CD14-positive monocyte (primary cell): ENCODE measurements around the gene PLXDC2. TPM values are rescaled to one million over a fixed set of nuclear protein-coding genes. Genes with fewer than 3 reads are reported as not detected.
A peak's percentile ranks its signal among the peaks of the same experiment; 100 is the strongest.

ENCODE experiments used
- DNase-seq, 3 donors: peaks; one replicate each; pipeline ENCODE4 v3.0.0-alpha.2; 2011 to 2022
- H2AFZ ChIP-seq: 2 replicates; pipeline ENCODE4 v1.6.0; 2012; ENCODE audit warnings: mild to moderate bottlenecking, low read depth, low read length, inconsistent platforms; ENCODE audit not compliant: insufficient read depth, poor library complexity, severe bottlenecking
- H3K27ac ChIP-seq, 2 donors: 1 replicate in 1 of 2; 2 replicates in 1 of 2; pipeline ENCODE4 v1.5.1; 2012 to 2013; ENCODE audit warnings: low read length in 2 of 2, control low read depth in 1 of 2, inconsistent platforms in 1 of 2, low read depth in 1 of 2, mild to moderate bottlenecking in 1 of 2
- H3K27me3 ChIP-seq, 2 donors: one replicate each; pipeline versions ENCODE4 v1.6.0 to v1.6.1; 2011 to 2013; ENCODE audit warnings: low read length in 2 of 2; ENCODE audit not compliant: control insufficient read depth in 2 of 2, insufficient read depth in 2 of 2
- H3K36me3 ChIP-seq, 2 donors: replicated peaks in 1 of 2; 1 replicate in 1 of 2; 2 replicates in 1 of 2; pipeline versions ENCODE4 v1.5.1 to v1.6.1; 2012 to 2013; ENCODE audit warnings: low read length in 2 of 2, control low read depth in 1 of 2, inconsistent platforms in 1 of 2, mild to moderate bottlenecking in 1 of 2; ENCODE audit not compliant: insufficient read depth in 2 of 2, control insufficient read depth in 1 of 2
- H3K4me1 ChIP-seq, 2 donors: 1 replicate in 1 of 2; 2 replicates in 1 of 2; pipeline versions ENCODE4 v1.5.1 to v1.6.1; 2012 to 2013; ENCODE audit warnings: low read length in 2 of 2, control low read depth in 1 of 2, inconsistent platforms in 1 of 2, mild to moderate bottlenecking in 1 of 2, moderate library complexity in 1 of 2; ENCODE audit not compliant: insufficient read depth in 2 of 2, control insufficient read depth in 1 of 2
- H3K4me2 ChIP-seq: replicated peaks from 2 replicates; pipeline ENCODE3; 2012; ENCODE audit warnings: low read length, moderate library complexity, mild to moderate bottlenecking; ENCODE audit not compliant: poor library complexity, severe bottlenecking; ENCODE audit errors: extremely low read depth
- H3K4me3 ChIP-seq, 3 experiments: fragments of 200-600 bp in 1 of 3; sonication (generic) in 1 of 3; replicated peaks in 1 of 3; 1 replicate in 2 of 3; 2 replicates in 1 of 3; pipeline ENCODE4 v1.5.1; 2011 to 2013; ENCODE audit warnings: low read length in 3 of 3, mild to moderate bottlenecking in 3 of 3, control low read depth in 2 of 3, low read depth in 2 of 3, inconsistent platforms in 1 of 3, moderate library complexity in 1 of 3
- H3K79me2 ChIP-seq: 2 replicates; pipeline ENCODE4 v1.6.0; 2012; ENCODE audit warnings: mild to moderate bottlenecking, control low read depth, inconsistent platforms, low read length, moderate library complexity; ENCODE audit not compliant: insufficient read depth
- H3K9ac ChIP-seq: 2 replicates; pipeline ENCODE4 v1.6.0; 2017; ENCODE audit warnings: low read length, mild to moderate bottlenecking; ENCODE audit not compliant: insufficient read depth, poor library complexity, severe bottlenecking
- H3K9me3 ChIP-seq, 2 donors: replicated peaks in 1 of 2; 1 replicate in 1 of 2; 2 replicates in 1 of 2; pipeline versions ENCODE4 v1.5.1 to v1.6.1; 2012 to 2013; ENCODE audit warnings: low read length in 2 of 2, control low read depth in 1 of 2; ENCODE audit not compliant: control insufficient read depth in 1 of 2, insufficient read depth in 1 of 2
- H4K20me1 ChIP-seq: 2 replicates; pipeline ENCODE4 v1.6.0; 2012; ENCODE audit warnings: mild to moderate bottlenecking, low read length, control low read depth, moderate library complexity; ENCODE audit not compliant: insufficient read depth
- H3K27ac Mint-ChIP-seq, 7 donors: one replicate each; pipeline ENCODE4 v1.8.0; 2020; ENCODE audit warnings: mild to moderate bottlenecking in 7 of 7, mixed read lengths in 7 of 7, moderate library complexity in 6 of 7, inconsistent platforms in 2 of 7
- H3K27me3 Mint-ChIP-seq, 3 donors: one replicate each; pipeline ENCODE4 v1.8.0; 2021 to 2022; ENCODE audit warnings: low read depth in 3 of 3, mild to moderate bottlenecking in 3 of 3, mixed read lengths in 3 of 3, moderate library complexity in 3 of 3, inconsistent platforms in 1 of 3
- H3K36me3 Mint-ChIP-seq, 2 donors: one replicate each; pipeline ENCODE4 v1.8.0; 2020; ENCODE audit warnings: mixed read lengths in 2 of 2, inconsistent platforms in 1 of 2, mild to moderate bottlenecking in 1 of 2
- H3K4me1 Mint-ChIP-seq: one replicate; pipeline ENCODE4 v1.8.0; 2020; ENCODE audit warnings: mild to moderate bottlenecking, mixed read lengths
- H3K4me3 Mint-ChIP-seq, 2 donors: one replicate each; pipeline ENCODE4 v1.8.0; 2020; ENCODE audit warnings: mild to moderate bottlenecking in 2 of 2, mixed read lengths in 2 of 2, moderate library complexity in 1 of 2
- H3K9me3 Mint-ChIP-seq, 7 donors: one replicate each; pipeline ENCODE4 v1.8.0; 2020 to 2022; ENCODE audit warnings: mixed read lengths in 7 of 7, mild to moderate bottlenecking in 6 of 7, moderate library complexity in 6 of 7, inconsistent platforms in 2 of 7
- CTCF ChIP-seq: fragments of 200-600 bp; IDR thresholded peaks from one replicate; pipeline ENCODE4 v1.8.0; 2022; ENCODE audit warnings: antibody characterized with exemption, mild to moderate bottlenecking
- WGBS: methylation state at CpG from one replicate; pipeline ENCODE4 v1.1.5; 2013; ENCODE audit warnings: missing lambda C conversion rate; ENCODE audit not compliant: insufficient coverage; 5-methylcytosine and 5-hydroxymethylcytosine counted together
- intact Hi-C, 2 donors: fragments of 100-400 bp; cut with micrococcal nuclease; formaldehyde crosslinking; loops; one replicate each; pipeline versions ENCODE4 v1.15.0 to v1.15.1; 2023
- polyA plus RNA-seq, 3 donors: library from polyadenylated mRNA; depleted of rRNA in 1 of 3; unstranded in 2 of 3; stranded (reverse) in 1 of 3; fragments of 300-500 nt in 2 of 3; fragments of >200 nt in 1 of 3; fragmentation: Illumina TruSeq in 2 of 3; gene quantifications; 1 replicate in 2 of 3; 2 replicates in 1 of 3; pipeline ENCODE4 v1.2.3, GENCODE V29; 2012 to 2021

Gene PLXDC2
- polyA plus RNA-seq, 3 donors = 37.5 to 128 (median 93.6) TPM

DNA sequence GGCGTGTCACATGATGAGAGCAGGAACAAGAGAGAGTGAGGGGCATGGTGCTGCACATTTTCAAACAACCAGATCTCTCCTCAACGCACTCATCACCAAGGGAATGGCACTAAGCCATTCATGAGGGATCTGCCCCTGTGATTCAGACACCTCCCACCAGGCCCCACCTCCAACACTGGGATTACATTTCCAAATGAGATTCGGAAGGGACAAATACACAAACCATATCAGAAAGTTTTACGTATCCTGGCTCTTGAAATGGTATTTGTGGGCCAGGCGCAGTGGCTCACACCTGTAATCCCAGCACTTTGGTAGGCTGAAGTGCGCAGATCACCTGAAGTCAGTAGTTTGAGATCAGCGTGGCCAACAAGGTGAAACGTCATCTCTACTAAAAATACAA is 189.4 kb downstream of the PLXDC2 start:
- H3K36me3 Mint-ChIP-seq = peaks cover 51 to 57% of the 10 kb centered on the region in 2 donors
- H3K4me1 Mint-ChIP-seq = peaks cover 70% of the 10 kb centered on the region
- H3K27ac ChIP-seq = peak overlapping the region; percentile 97 to 100
- DNase-seq = no peak
- peaks cover 0 to 9% (median 4%) of the 10 kb centered on the region in 7 donors for H3K9me3 Mint-ChIP-seq
- H3K9ac ChIP-seq = peak overlapping the region; percentile 80
- H3K9me3 ChIP-seq = no peaks in the 10 kb centered on the region
- H3K4me3 ChIP-seq = peak overlapping the region in 1 of 3 experiments; percentile 47
- TF ChIP-seq CTCF = no peak
- 90% methylated on average over 2 of the region's 8 CpGs for WGBS
- intact Hi-C loops = loop anchor here in 1 of 2 donors (2.0 to 10.0 kb wide), 2 partner anchors 123 to 1351 kb away; partner anchors contain the start of genes ARL5B and NSUN6
- peak overlapping the region; percentile 93 to 99 (median 98) for H3K27ac Mint-ChIP-seq
- no peak overlapping the region for H3K4me2 ChIP-seq
- H3K27me3 Mint-ChIP-seq = no peaks in the 10 kb centered on the region
- no peak overlapping the region for H2AFZ ChIP-seq
- H3K27me3 ChIP-seq = no peaks in the 10 kb centered on the region
- no peak overlapping the region for H3K4me3 Mint-ChIP-seq
- no peaks in the 10 kb centered on the region for H4K20me1 ChIP-seq
- peaks cover 56 to 74% of the 10 kb centered on the region in 2 donors for H3K4me1 ChIP-seq
- peaks cover 84% of the 10 kb centered on the region for H3K79me2 ChIP-seq
- H3K36me3 ChIP-seq = peaks cover 7 to 18% of the 10 kb centered on the region in 2 donors

DNA sequence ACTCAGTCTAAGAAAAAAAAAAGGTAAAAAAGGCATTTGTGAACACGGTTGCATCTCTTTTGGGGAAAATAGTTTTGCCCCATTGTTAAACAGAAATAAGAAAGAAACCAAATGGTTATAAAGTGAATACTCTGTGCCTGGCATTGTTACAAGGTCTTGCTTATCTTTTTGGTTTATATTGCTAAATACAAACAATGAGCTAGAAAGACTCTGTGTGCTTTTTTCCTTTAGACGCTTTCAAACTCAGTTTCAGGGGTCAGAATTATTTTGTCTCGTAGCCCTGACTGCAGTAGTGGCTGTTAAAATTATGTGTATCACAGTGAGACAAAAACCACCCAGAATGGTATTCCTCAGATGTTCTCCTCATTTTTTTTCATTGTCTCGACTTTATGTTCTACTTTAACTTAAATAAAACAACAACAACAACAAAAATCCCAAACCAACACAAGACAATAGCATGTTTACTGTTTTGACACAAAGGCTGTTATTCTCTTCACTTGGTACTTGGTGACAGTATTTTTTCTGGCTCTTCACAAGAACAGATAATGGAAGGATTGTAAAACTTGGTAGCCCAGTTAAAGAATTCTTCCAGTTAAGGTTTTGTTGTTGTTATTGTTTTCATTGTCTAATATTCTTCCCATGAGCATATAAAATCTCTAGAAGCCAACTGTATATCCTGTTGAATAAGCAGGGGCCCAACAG is 190.1 kb downstream of the PLXDC2 start:
- no peak overlapping the region for H3K9ac ChIP-seq

More for the DNA sequence above, 190.1 kb downstream of the PLXDC2 start:
- Histone ChIP-seq H3K36me3 (peaks cover 7 to 18% of the 10 kb centered on the region in 2 donors), H2AFZ (no peak overlapping the region), H3K4me1 (peaks cover 55 to 67% of the 10 kb centered on the region in 2 donors), H3K4me2 (no peak overlapping the region), H3K79me2 (peaks cover 84% of the 10 kb centered on the region), H4K20me1 (no peaks in the 10 kb centered on the region), H3K9me3 (no peaks in the 10 kb centered on the region), H3K27ac (peak overlapping the region; percentile 97 to 100), H3K27me3 (no peaks in the 10 kb centered on the region), H3K4me3 (no peak overlapping the region)
- peaks cover 0 to 9% (median 4%) of the 10 kb centered on the region in 7 donors for H3K9me3 Mint-ChIP-seq
- H3K27me3 Mint-ChIP-seq = no peaks in the 10 kb centered on the region
- no peak overlapping the region for H3K4me3 Mint-ChIP-seq
- H3K4me1 Mint-ChIP-seq = peaks cover 66% of the 10 kb centered on the region
- DNase-seq = no peak
- peak overlapping the region; percentile 93 to 99 (median 98) for H3K27ac Mint-ChIP-seq
- TF ChIP-seq CTCF = no peak
- H3K36me3 Mint-ChIP-seq = peaks cover 56 to 59% of the 10 kb centered on the region in 2 donors
- 83% methylated on average over 1 of the region's 4 CpGs for WGBS
- intact Hi-C loops = loop anchor here in 1 of 2 donors (10.0 kb wide), 1 partner anchor 1352 kb away; the partner anchor contains the start of genes ARL5B and NSUN6
